Adrenal gland (tissue), 5 donors: ENCODE results near the gene GRB10.

Source experiments
- CTCF ChIP-seq, 6 experiments: fragments of 450-650 bp in 4 of 6; fragments of 200-600 bp in 2 of 6; sonication (generic) in 1 of 6; IDR thresholded peaks; 1 replicate in 5 of 6; 2 replicates in 1 of 6; pipeline versions ENCODE4 v1.5.1 to v1.8.0; 2016 to 2021; ENCODE audit warnings: antibody characterized with exemption in 6 of 6, mild to moderate bottlenecking in 2 of 6, moderate library complexity in 1 of 6
- POLR2A ChIP-seq, 2 donors: fragments of 450-650 bp; IDR thresholded peaks; one replicate each; pipeline ENCODE4 v1.6.1; 2017; ENCODE audit warnings: antibody characterized with exemption in 2 of 2, mild to moderate bottlenecking in 2 of 2, moderate library complexity in 1 of 2
- donor health status: DM: no; HTN: no; CAD: no.

- no peak for TF ChIP-seq CTCF (IDR thresholded peaks at IDR 0.05)
- TF ChIP-seq POLR2A (IDR thresholded peaks at IDR 0.05): no peak
Observed at GRCh38 chr7:50743893-50744292, 38.8 kb downstream of the GRB10 start.
